ENCODE measurements around the gene IFITM10. TPM values are rescaled to one million over a fixed set of nuclear protein-coding genes. Genes with fewer than 3 reads are reported as not detected.
A peak's percentile ranks its signal among the peaks of the same experiment; 100 is the strongest.

IFITM10 gene
- total RNA-seq: 0.99 TPM

- no peak for DNase-seq
These were observed at the start of gene IFITM10 for GRCh38 chr11:1750481-1750839. Gene IFITM10 (minus strand): TSS chr11:1750595. CDS start chr11:1750442, 153 bp downstream.

- DNase-seq: no peak
These were observed 47.2 kb upstream of the IFITM10 start for GRCh38 chr11:1797391-1798125.

- DNase-seq: no peak
These were observed 46.1 kb upstream of the IFITM10 start for GRCh38 chr11:1796413-1797011.

GRCh38 chr11:1793081-1793480, 42.7 kb upstream of the IFITM10 start:
- no peak for DNase-seq

DNA sequence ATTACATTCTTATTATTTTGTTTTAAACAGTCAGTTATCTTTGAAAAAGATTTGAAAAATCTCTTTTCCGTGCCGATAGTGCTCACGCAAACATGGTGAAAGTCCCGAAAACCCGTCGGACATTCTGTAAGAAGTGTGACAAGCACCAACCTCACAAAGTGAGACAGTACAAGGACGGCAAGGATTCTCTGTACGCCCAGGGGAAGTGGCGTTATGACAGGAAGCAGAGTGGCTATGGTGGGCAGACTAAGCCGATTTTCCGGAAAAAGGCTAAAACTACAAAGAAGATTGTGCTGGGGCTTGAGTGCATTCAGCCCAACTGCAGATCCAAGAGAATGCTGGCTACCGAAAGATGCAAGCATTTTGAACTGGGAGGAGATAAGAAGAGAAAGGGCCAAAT, 42.1 kb upstream of the IFITM10 start:
- no peak for DNase-seq

GRCh38 chr11:1791912-1792311, 41.5 kb upstream of the IFITM10 start:
- no peak for DNase-seq

GRCh38 chr11:1786466-1786865, 36.1 kb upstream of the IFITM10 start:
- DNase-seq: no peak

DNA sequence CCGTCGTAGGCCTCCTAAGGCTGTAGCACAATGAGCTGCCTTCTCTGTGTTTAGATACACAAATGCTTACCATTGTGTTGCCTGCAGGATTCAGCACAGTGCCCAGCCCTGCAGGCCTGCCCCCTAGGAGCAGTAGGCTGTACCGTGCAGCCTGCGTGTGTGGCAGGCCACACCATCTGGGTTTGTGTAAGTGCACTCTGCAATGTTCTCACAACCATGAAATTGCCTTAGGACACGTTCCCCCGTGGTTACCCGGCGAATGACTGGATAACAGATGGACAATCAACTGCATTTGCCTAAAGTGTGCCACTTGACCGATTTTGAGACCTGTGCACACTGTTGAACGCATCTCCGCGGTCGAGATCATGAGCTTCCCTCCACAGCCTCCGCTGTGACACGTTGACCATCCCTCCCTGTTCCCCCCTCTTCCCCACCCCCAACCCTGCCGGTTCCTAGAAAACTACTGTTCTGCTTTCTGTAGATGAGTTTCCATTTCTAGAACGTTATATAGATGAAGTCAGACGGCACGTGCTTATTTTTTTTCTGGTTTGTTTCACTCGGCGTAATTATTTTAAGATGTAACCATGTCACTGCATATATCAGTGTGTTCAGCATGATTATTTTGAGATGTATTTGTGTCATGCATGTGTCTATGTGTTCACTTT, 35.5 kb upstream of the IFITM10 start:
- DNase-seq: peak; percentile 64

DNA sequence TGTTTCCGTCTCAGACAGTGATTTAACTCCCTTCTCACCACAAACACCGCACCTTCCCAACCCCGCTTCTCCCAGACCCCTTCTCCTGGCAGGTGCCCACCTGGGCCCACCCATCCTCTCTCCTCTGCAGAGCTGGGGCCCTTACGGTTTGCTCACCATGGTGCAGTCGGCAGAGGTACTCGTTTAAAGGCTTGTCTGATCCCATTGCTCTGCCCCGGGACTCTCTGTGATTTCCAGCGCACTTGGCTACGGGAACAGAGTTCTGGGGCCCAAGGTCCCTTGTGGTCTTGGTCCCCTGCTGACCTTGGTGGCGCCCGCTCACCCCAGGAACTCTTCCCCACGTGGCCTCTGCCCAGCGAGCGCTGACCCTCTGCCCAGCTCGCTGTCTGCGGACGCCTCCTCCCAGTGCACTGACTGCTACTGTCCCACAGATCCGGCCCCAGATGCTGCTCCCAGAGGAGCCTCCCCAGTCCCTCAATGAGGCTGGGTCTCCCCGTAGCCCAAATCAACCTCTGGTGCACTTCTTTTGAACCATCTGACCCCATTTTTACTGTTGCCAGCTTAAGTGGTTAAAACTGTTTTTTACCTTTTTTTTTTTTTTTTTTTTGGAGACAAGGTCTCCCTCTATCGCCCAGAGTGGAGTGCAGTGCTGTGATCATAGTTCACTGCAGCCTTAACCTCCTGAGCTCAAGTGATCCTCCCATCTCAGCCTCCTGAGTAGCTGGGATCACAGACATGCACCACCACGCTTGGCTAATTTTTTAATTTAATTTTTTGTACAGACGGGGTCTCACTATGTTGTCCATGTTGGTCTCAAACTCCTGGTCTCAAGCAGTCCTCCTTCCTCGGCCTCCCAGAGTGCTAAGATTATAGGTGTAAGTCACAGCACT, 34.6 kb upstream of the IFITM10 start:
- no peak for DNase-seq

DNA sequence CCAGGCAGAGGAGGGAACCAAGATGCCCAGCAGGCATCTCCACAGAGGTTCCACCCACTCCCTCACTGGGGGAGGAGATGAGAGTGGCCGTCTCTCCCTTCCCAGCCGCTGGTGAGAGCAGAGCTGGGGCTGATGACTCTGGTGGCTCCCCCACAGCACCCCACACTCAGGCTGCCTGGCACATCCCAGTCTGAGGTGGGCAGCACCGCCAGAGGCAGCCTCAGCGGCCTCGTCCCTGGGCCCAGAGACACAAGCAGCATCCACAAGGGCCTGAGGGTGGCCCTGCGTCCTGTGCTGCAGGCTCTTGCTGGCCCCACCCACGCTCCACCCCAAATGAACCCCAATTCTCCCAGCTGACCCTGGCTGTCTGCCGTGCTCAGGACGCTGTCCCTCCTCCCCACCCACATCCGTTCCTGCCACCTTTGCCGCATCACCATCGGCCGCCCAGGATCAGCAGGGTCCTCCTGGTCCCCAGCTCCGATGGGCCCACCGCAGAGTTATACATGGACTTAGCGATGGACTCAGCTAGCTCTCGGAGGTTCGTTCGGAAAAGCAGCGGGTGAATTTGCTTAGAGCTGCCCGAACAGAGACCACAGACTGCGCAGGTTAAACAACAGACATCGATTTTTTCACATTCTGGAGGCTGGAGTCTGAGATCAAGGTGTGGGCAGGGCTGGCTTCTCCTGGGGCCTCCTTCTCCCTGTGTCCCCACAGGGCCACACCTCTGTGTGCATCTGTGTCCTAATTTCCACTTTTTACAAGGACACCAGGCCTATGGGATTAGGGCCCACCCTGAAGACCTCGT, 33.5 kb upstream of the IFITM10 start:
- no peak for DNase-seq

DNA sequence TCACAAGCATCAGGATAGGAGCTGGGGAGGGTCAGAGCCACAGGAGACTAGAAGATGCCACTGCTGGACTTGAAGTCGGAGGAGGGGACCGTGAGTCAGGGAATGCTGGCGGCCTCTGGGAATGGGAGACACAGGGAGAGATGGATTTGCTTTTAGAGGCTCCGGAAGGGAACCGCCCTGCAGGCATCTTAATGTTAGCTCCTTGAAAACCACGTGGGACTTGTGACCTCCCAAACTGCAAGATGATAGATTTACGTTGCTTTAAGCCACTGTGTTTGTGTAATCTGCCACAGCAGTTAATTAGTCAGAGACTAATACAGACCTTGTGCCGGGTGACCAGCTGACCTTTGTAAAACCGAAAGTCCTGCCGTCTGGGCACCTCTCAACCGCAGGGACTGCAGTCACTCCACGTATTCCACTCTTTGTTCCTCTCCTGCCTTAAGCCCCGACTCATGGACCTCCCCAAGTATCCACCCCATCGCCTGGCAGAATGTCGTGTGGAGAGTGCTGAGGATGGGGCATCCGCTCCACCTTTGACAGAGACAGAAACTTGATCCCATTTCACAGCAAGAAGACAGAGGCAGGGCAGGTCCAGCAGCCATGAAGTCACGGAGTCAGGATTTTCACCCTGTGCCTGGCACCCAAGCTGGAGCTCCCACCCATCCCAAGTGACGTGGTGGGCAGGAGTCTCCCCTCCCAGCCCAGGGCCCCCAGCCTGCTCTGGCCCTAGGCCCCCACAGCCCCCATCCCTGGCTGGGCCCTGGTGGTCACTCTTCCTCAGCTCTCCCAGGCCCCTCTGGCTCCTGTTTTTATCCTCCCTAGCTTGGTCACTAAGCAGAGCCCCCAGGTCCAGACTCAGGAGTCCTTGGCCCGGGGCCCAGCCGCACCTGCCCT, 32.7 kb upstream of the IFITM10 start:
- no peak for DNase-seq

- DNase-seq: no peak
These were observed 31.7 kb upstream of the IFITM10 start for GRCh38 chr11:1782031-1782590.

DNA sequence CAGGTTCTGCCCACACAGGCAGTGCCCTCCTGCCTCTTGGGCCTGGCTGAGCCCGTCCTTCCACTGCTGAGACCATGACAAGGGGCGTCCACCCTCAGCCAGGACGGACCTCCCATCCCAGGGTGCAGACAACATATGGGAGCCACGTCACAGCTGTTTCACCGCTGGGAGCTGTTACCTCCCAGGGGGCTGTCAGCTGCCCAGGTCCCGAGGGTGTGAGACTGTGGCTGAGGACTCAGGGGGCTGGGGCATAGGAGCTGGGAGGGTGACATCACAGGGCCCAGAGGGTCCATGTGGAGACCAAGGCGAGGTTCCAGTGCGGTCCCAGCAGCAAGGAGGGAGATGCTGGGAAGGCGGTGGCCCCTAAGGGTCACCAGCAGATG, 31.2 kb upstream of the IFITM10 start:
- no peak for DNase-seq

- DNase-seq: no peak
These were observed 30.6 kb upstream of the IFITM10 start for GRCh38 chr11:1780700-1781592.

GRCh38 chr11:1779806-1780699, 29.7 kb upstream of the IFITM10 start:
- DNase-seq: no peak

DNA sequence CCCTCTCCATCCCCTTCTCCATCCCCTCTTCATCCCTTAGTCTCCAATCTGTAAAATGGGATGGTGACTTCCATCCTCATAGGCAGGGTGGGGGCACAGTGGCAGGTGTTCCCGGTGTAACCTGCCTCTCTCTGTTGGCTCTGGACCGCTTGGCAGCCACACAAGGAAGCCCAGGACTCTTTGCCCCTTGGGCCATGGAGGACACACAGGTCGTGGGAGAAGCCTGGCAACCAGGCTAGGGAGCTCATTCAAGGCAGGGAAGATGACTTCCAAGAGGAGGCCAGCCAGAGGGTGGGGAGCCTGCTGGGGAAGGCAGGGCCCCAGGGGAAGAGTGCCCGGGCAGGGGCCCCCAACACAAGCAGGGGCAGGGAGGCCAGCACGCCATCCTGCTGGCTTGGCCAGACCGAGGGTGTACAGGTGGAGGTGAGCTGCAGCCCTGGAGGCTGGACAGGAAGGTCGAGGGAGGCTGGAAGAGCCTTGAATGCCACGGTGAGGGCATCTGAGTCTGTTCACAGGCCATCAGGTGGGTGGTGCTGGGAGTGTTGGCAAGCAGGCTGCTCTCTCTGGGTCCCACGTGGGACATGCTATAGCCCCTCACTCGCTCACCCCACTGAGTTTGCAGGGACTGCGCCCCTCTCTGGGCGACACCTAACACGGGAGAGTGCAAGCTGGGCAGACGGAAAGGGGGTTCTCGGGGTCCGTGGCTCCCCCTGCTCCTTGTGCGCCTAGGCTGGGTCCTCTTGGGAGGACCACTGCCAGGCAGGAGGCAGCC, 28.8 kb upstream of the IFITM10 start:
- no peak for DNase-seq

GRCh38 chr11:1778141-1778911, 27.9 kb upstream of the IFITM10 start:
- DNase-seq: no peak
